H9 (cell line): Measurements from ENCODE around the gene FBXL7. TPM values are rescaled to one million over a fixed set of nuclear protein-coding genes. Genes with fewer than 3 reads are reported as not detected.

Source experiments
- DNase-seq: peaks from one replicate; pipeline ENCODE4 v3.0.0-alpha.2; 2017
- H2AFZ ChIP-seq: one replicate; pipeline ENCODE4 v1.6.1; 2013; ENCODE audit warnings: mild to moderate bottlenecking, low read length, control low read depth, moderate library complexity
- H2AK5ac ChIP-seq: 2 replicates; pipeline ENCODE4 v1.6.1; 2013; ENCODE audit warnings: low read length, control low read depth, mixed read lengths; ENCODE audit not compliant: insufficient read length
- H2BK120ac ChIP-seq: one replicate; pipeline ENCODE4 v1.6.1; 2013; ENCODE audit warnings: low read depth, mild to moderate bottlenecking, low read length, control low read depth, inconsistent platforms; ENCODE audit not compliant: poor library complexity, severe bottlenecking
- H2BK12ac ChIP-seq: 2 replicates; pipeline ENCODE4 v1.6.1; 2013; ENCODE audit warnings: low read length, control low read depth, mixed read lengths, low read depth; ENCODE audit not compliant: insufficient read length
- H2BK15ac ChIP-seq: 2 replicates; pipeline ENCODE4 v1.6.1; 2013; ENCODE audit warnings: low read depth, low read length, control low read depth
- H2BK20ac ChIP-seq: one replicate; pipeline ENCODE4 v1.6.1; 2013; ENCODE audit warnings: low read depth, mild to moderate bottlenecking, low read length, control low read depth, inconsistent platforms; ENCODE audit not compliant: poor library complexity, severe bottlenecking
- H2BK5ac ChIP-seq: 2 replicates; pipeline ENCODE4 v1.6.1; 2013; ENCODE audit warnings: low read length, control low read depth, mixed read lengths; ENCODE audit not compliant: insufficient read length
- H3K14ac ChIP-seq: 2 replicates; pipeline ENCODE4 v1.6.1; 2013; ENCODE audit warnings: low read length, control low read depth; ENCODE audit not compliant: insufficient read depth
- H3K18ac ChIP-seq: 2 replicates; pipeline ENCODE4 v1.6.1; 2013; ENCODE audit warnings: low read depth, mild to moderate bottlenecking, mixed read lengths, low read length, control low read depth; ENCODE audit not compliant: insufficient read length
- H3K23ac ChIP-seq: 2 replicates; pipeline ENCODE4 v1.6.1; 2013; ENCODE audit warnings: low read length, control low read depth, mixed read lengths, low read depth; ENCODE audit not compliant: insufficient read length
- H3K23me2 ChIP-seq: 2 replicates; pipeline ENCODE4 v1.6.1; 2013; ENCODE audit warnings: low read depth, mild to moderate bottlenecking, mixed read lengths, low read length, control low read depth; ENCODE audit not compliant: insufficient read length, poor library complexity, severe bottlenecking
- H3K27ac ChIP-seq: 2 replicates; pipeline ENCODE4 v1.5.1; 2013; ENCODE audit warnings: low read length, control low read depth, mixed read lengths, low read depth; ENCODE audit not compliant: insufficient read length
- H3K27me3 ChIP-seq: 2 replicates; pipeline ENCODE4 v1.6.1; 2013; ENCODE audit warnings: low read length, control low read depth, inconsistent platforms; ENCODE audit not compliant: insufficient read depth
- H3K4ac ChIP-seq: 2 replicates; pipeline ENCODE4 v1.6.1; 2013; ENCODE audit warnings: low read depth, mild to moderate bottlenecking, control low read depth, inconsistent platforms, low read length, moderate library complexity
- H3K4me1 ChIP-seq: 2 replicates; pipeline ENCODE4 v1.6.1; 2013; ENCODE audit warnings: low read length, control low read depth, inconsistent platforms; ENCODE audit not compliant: insufficient read depth
- H3K4me2 ChIP-seq: 2 replicates; pipeline ENCODE4 v1.6.1; 2013; ENCODE audit warnings: low read length, control low read depth, mixed read lengths; ENCODE audit not compliant: insufficient read length, insufficient read depth
- H3K56ac ChIP-seq: 2 replicates; pipeline ENCODE4 v1.6.1; 2013; ENCODE audit warnings: low read depth, mild to moderate bottlenecking, mixed read lengths, low read length, control low read depth; ENCODE audit not compliant: insufficient read length
- H3K79me1 ChIP-seq: 2 replicates; pipeline ENCODE4 v1.6.1; 2013; ENCODE audit warnings: low read depth, mild to moderate bottlenecking, moderate library complexity, low read length, control low read depth, inconsistent platforms; ENCODE audit not compliant: insufficient read depth, poor library complexity, severe bottlenecking
- H3K79me2 ChIP-seq: 2 replicates; pipeline ENCODE4 v1.6.1; 2013; ENCODE audit warnings: low read length, control low read depth, inconsistent platforms; ENCODE audit not compliant: insufficient read depth
- H3K9ac ChIP-seq: 2 replicates; pipeline ENCODE4 v1.6.1; 2013; ENCODE audit warnings: low read length, control low read depth, mixed read lengths; ENCODE audit not compliant: insufficient read length; ENCODE audit errors: extremely low read depth
- H3K9me3 ChIP-seq: one replicate; pipeline ENCODE4 v1.6.1; 2013; ENCODE audit warnings: low read depth, low read length, inconsistent platforms; ENCODE audit not compliant: control insufficient read depth
- H3T11ph ChIP-seq: one replicate; pipeline ENCODE4 v1.6.1; 2013; ENCODE audit warnings: mild to moderate bottlenecking, low read length, control low read depth, inconsistent platforms
- H4K20me1 ChIP-seq: one replicate; pipeline ENCODE4 v1.6.1; 2013; ENCODE audit not compliant: control insufficient read depth, insufficient read length, insufficient read depth
- H4K5ac ChIP-seq: 2 replicates; pipeline ENCODE4 v1.6.1; 2013; ENCODE audit warnings: low read depth, mild to moderate bottlenecking, mixed read lengths, low read length, control low read depth; ENCODE audit not compliant: insufficient read length
- H4K8ac ChIP-seq: replicated peaks from 2 replicates; pipeline ENCODE4 v1.6.1; 2013; ENCODE audit warnings: low read length, control low read depth, mixed read lengths, low read depth; ENCODE audit not compliant: insufficient read length
- H4K91ac ChIP-seq: 2 replicates; pipeline ENCODE4 v1.6.1; 2013; ENCODE audit warnings: low read depth, mild to moderate bottlenecking, moderate library complexity, mixed read lengths, low read length, control low read depth; ENCODE audit not compliant: insufficient read length
- H3K27ac Mint-ChIP-seq, 3 experiments: 2 replicates in 2 of 3; 3 replicates in 1 of 3; pipeline ENCODE4 v1.8.0; 2020 to 2021; ENCODE audit warnings: mixed read lengths in 3 of 3, mild to moderate bottlenecking in 1 of 3, moderate library complexity in 1 of 3
- H3K27me3 Mint-ChIP-seq: 2 replicates; pipeline ENCODE4 v1.8.0; 2021; ENCODE audit warnings: low read depth, mild to moderate bottlenecking, moderate library complexity, mixed read lengths
- H3K36me3 Mint-ChIP-seq, 3 experiments: 2 replicates in 2 of 3; 3 replicates in 1 of 3; pipeline ENCODE4 v1.8.0; 2020 to 2021; ENCODE audit warnings: low read depth in 3 of 3, mixed read lengths in 3 of 3; ENCODE audit not compliant: insufficient read depth in 1 of 3
- H3K4me1 Mint-ChIP-seq, 2 experiments: 2 replicates each; pipeline ENCODE4 v1.8.0; 2020; ENCODE audit warnings: mixed read lengths in 2 of 2
- H3K4me3 Mint-ChIP-seq, 2 experiments: 2 replicates in 1 of 2; 3 replicates in 1 of 2; pipeline ENCODE4 v1.8.0; 2020 to 2021; ENCODE audit warnings: mild to moderate bottlenecking in 2 of 2, mixed read lengths in 2 of 2, moderate library complexity in 1 of 2
- H3K9me3 Mint-ChIP-seq, 2 experiments: 2 replicates in 1 of 2; 3 replicates in 1 of 2; pipeline ENCODE4 v1.8.0; 2020; ENCODE audit warnings: mild to moderate bottlenecking in 2 of 2, mixed read lengths in 2 of 2, moderate library complexity in 1 of 2
- WGBS: extraction: QIAGEN DNeasy Blood & Tissue Kit; methylation state at CpG from one replicate; pipeline ENCODE4 v1.1.7; 2013; ENCODE audit warnings: missing lambda C conversion rate, low lambda C conversion rate, mixed read lengths; ENCODE audit not compliant: insufficient read length; ENCODE audit errors: extremely low coverage; 5-methylcytosine and 5-hydroxymethylcytosine counted together
- total RNA-seq: library from RNA; stranded (reverse); gene quantifications from 2 replicates; pipeline ENCODE4 v1.2.1, GENCODE V29; 2021
- TF ChIP-seq, protein P1 (sequence below): fragments of 200-600 bp; sonication (generic); conservative IDR thresholded peaks from 3 replicates; pipeline ENCODE4 v1.8.0; 2021; ENCODE audit warnings: antibody characterized with exemption, mild to moderate bottlenecking

Gene FBXL7
- total RNA-seq, 1 experiment from 2014 or later, result 14.6 TPM

DNA sequence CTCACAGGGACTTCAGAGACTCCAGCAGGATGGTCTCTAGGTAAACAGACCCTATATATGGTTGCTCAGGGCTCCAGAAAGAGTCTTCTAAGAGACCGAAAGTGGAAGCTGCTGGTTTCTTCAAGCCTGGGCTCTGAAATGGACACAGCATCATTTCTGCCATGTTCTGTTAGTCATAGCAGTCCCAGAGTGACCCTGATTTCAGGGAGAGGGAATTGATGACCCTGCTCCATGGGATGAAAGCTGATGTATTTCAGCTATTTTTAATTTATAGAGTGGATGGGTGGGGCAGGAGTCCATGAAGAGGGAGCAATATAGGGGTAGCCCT, 135.3 kb downstream of the FBXL7 start:
- H3K4me2 ChIP-seq, result no peak overlapping the region
- H3K4me3 Mint-ChIP-seq, result no peak overlapping the region
- H2BK20ac ChIP-seq, result no peak overlapping the region

More for the DNA sequence above, 135.3 kb downstream of the FBXL7 start:
- no peak overlapping the region for H3K56ac ChIP-seq
- H4K8ac ChIP-seq, result no peak overlapping the region
- TF ChIP-seq, protein P1, sequence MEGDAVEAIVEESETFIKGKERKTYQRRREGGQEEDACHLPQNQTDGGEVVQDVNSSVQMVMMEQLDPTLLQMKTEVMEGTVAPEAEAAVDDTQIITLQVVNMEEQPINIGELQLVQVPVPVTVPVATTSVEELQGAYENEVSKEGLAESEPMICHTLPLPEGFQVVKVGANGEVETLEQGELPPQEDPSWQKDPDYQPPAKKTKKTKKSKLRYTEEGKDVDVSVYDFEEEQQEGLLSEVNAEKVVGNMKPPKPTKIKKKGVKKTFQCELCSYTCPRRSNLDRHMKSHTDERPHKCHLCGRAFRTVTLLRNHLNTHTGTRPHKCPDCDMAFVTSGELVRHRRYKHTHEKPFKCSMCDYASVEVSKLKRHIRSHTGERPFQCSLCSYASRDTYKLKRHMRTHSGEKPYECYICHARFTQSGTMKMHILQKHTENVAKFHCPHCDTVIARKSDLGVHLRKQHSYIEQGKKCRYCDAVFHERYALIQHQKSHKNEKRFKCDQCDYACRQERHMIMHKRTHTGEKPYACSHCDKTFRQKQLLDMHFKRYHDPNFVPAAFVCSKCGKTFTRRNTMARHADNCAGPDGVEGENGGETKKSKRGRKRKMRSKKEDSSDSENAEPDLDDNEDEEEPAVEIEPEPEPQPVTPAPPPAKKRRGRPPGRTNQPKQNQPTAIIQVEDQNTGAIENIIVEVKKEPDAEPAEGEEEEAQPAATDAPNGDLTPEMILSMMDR, result no peak
- no peaks in the 10 kb centered on the region for H4K20me1 ChIP-seq
- no peaks in the 10 kb centered on the region for H3K27me3 ChIP-seq
- H3K23ac ChIP-seq, result no peak overlapping the region
- peaks cover 0 to 2% of the 10 kb centered on the region in 2 experiments; a peak in 1 of 5 replicates for H3K9me3 Mint-ChIP-seq
- H2AFZ ChIP-seq, result no peak overlapping the region
- H3K9me3 ChIP-seq, result no peaks in the 10 kb centered on the region
- H3K9ac ChIP-seq, result no peak overlapping the region
- no peaks in the 10 kb centered on the region for H3K23me2 ChIP-seq
- no peak overlapping the region for H2BK12ac ChIP-seq
- H3K79me2 ChIP-seq, result no peaks in the 10 kb centered on the region; the same call in 1 of the 2 replicates
- no peak overlapping the region for H3K18ac ChIP-seq
- H3K4ac ChIP-seq, result no peak overlapping the region
- no peak overlapping the region for H2BK5ac ChIP-seq
- H4K91ac ChIP-seq, result no peak overlapping the region
- peak overlapping the region in 1 of 3 experiments; percentile 68; a peak in 2 of 7 replicates for H3K27ac Mint-ChIP-seq
- no peak overlapping the region for H3K27ac ChIP-seq
- H2AK5ac ChIP-seq, result no peak overlapping the region
- H3K14ac ChIP-seq, result no peak overlapping the region
- whole genome bisulfite sequencing, result no CpG with 5 or more reads among the region's 1 CpG
- H3K36me3 Mint-ChIP-seq, result peaks cover 0 to 3% (median 2%) of the 10 kb centered on the region in 3 experiments; a peak in 5 of 7 replicates
- H2BK120ac ChIP-seq, result no peak overlapping the region
- no peak overlapping the region for H4K5ac ChIP-seq
- H3K27me3 Mint-ChIP-seq, result no peaks in the 10 kb centered on the region
- no peak overlapping the region for H3T11ph ChIP-seq
- DNase-seq, result no peak
- H3K4me1 ChIP-seq, result no peaks in the 10 kb centered on the region
- H3K4me1 Mint-ChIP-seq, result peaks cover 4 to 10% of the 10 kb centered on the region in 2 experiments
- H2BK15ac ChIP-seq, result no peak overlapping the region
- H3K79me1 ChIP-seq, result no peaks in the 10 kb centered on the region
